ENCODE data around the gene JPH2.
"Not testable (repeated sequence)": the region's sequence is repeated elsewhere in the genome, so short reads cannot be mapped to it uniquely, and the experiment has no call there.

JPH2 gene

GRCh38 chr20:44187054-44187771, at the start of gene JPH2:
Gene JPH2, minus strand, starts transcription at chr20:44187188. Its CDS starts 483 bp downstream, at chr20:44186705.
- no peak for DNase-seq

GRCh38 chr20:44235702-44236101, 48.7 kb upstream of the JPH2 start:
- DNase-seq: no peak

GRCh38 chr20:44234566-44235317, 47.8 kb upstream of the JPH2 start:
- DNase-seq: no peak

- DNase-seq: no peak
Observed at GRCh38 chr20:44233436-44234016, 46.5 kb upstream of the JPH2 start.

GRCh38 chr20:44232469-44232856, 45.5 kb upstream of the JPH2 start:
- DNase-seq: not testable (repeated sequence)

GRCh38 chr20:44231713-44232468, 44.9 kb upstream of the JPH2 start:
- DNase-seq: no peak

GRCh38 chr20:44231193-44231592, 44.2 kb upstream of the JPH2 start:
- no peak for DNase-seq

GRCh38 chr20:44228465-44229258, 41.7 kb upstream of the JPH2 start:
- DNase-seq: no peak

- no peak for DNase-seq
Observed at GRCh38 chr20:44224637-44225036, 37.6 kb upstream of the JPH2 start.

- no peak for DNase-seq
Observed at GRCh38 chr20:44223721-44224120, 36.7 kb upstream of the JPH2 start.

- DNase-seq: no peak
Observed at GRCh38 chr20:44222633-44223368, 35.8 kb upstream of the JPH2 start.

GRCh38 chr20:44222027-44222426, 35.0 kb upstream of the JPH2 start:
- no peak for DNase-seq

GRCh38 chr20:44221368-44221954, 34.5 kb upstream of the JPH2 start:
- DNase-seq: no peak

GRCh38 chr20:44219791-44220190, 32.8 kb upstream of the JPH2 start:
- DNase-seq: no peak

- DNase-seq: no peak
Observed at GRCh38 chr20:44219170-44219730, 32.3 kb upstream of the JPH2 start.

GRCh38 chr20:44218446-44218845, 31.5 kb upstream of the JPH2 start:
- DNase-seq: peak; percentile 52

- peak; percentile 60 for DNase-seq
Observed at GRCh38 chr20:44217342-44218092, 30.5 kb upstream of the JPH2 start.

GRCh38 chr20:44215125-44215524, 28.1 kb upstream of the JPH2 start:
- peak; percentile 76 for DNase-seq

- DNase-seq: no peak
Observed at GRCh38 chr20:44212792-44213191, 25.8 kb upstream of the JPH2 start.

Measured in activated CD4-positive, alpha-beta T cell treated with anti-CD3 and anti-CD28 coated beads, Interleukin-2, amount 50 U/mL, for 1 hour (primary cell).